Neural progenitor cell (in vitro differentiated cells): ENCODE data around the gene COX7A2L. TPM values are rescaled to one million over a fixed set of nuclear protein-coding genes. Genes with fewer than 3 reads are reported as not detected.
A peak's percentile ranks its signal among the peaks of the same experiment; 100 is the strongest.
"Not testable (repeated sequence)": the region's sequence is repeated elsewhere in the genome, so short reads cannot be mapped to it uniquely, and the experiment has no call there.

Experiments used
- DNase-seq: peaks from one replicate; pipeline ENCODE4 v3.0.0-alpha.2; 2016; ENCODE audit warnings: low spot score
- H2AFZ ChIP-seq: fragments of 200-600 bp; sonication (generic); replicated peaks from 2 replicates; pipeline ENCODE4 v1.6.1; 2016; ENCODE audit warnings: antibody characterized with exemption
- H3F3A ChIP-seq: fragments of 200-600 bp; sonication (generic); 2 replicates; pipeline ENCODE4 v1.6.1; 2016; ENCODE audit warnings: antibody characterized with exemption, low read depth
- H3K27ac ChIP-seq: fragments of 200-600 bp; sonication (generic); 2 replicates; pipeline ENCODE4 v1.5.1; 2016; ENCODE audit warnings: mild to moderate bottlenecking
- H3K27me3 ChIP-seq: fragments of 200-600 bp; sonication (generic); 2 replicates; pipeline ENCODE4 v1.6.1; 2016; ENCODE audit warnings: mild to moderate bottlenecking, moderate library complexity
- H3K36me3 ChIP-seq: fragments of 200-600 bp; sonication (generic); 2 replicates; pipeline ENCODE4 v1.5.1; 2016
- H3K4me1 ChIP-seq: fragments of 200-600 bp; sonication (generic); 2 replicates; pipeline ENCODE4 v1.6.1; 2016; ENCODE audit warnings: mixed run types
- H3K4me2 ChIP-seq: fragments of 200-600 bp; sonication (generic); 2 replicates; pipeline ENCODE4 v1.6.1; 2016
- H3K4me3 ChIP-seq: fragments of 200-600 bp; sonication (generic); 2 replicates; pipeline ENCODE4 v1.5.1; 2016
- H3K79me2 ChIP-seq: fragments of 200-600 bp; sonication (generic); 2 replicates; pipeline ENCODE4 v1.6.1; 2016; ENCODE audit warnings: low read depth
- H3K9ac ChIP-seq: fragments of 200-600 bp; sonication (generic); 2 replicates; pipeline ENCODE4 v1.6.1; 2016
- H3K9me3 ChIP-seq: fragments of 200-600 bp; sonication (generic); 2 replicates; pipeline ENCODE4 v1.5.1; 2016; ENCODE audit warnings: low read depth
- H4K20me1 ChIP-seq: fragments of 200-600 bp; sonication (generic); 2 replicates; pipeline ENCODE4 v1.6.1; 2016; ENCODE audit warnings: low read depth
- H3K27ac Mint-ChIP-seq: 3 replicates; pipeline ENCODE4 v1.8.0; 2021; ENCODE audit warnings: mixed read lengths
- H3K27me3 Mint-ChIP-seq: 2 replicates; pipeline ENCODE4 v1.8.0; 2022; ENCODE audit warnings: low read depth, mild to moderate bottlenecking, inconsistent platforms, moderate library complexity, mixed read lengths; ENCODE audit not compliant: insufficient read depth
- H3K36me3 Mint-ChIP-seq: 3 replicates; pipeline ENCODE4 v1.8.0; 2021; ENCODE audit warnings: mixed read lengths
- H3K4me1 Mint-ChIP-seq: 3 replicates; pipeline ENCODE4 v1.8.0; 2021; ENCODE audit warnings: mixed read lengths
- H3K4me3 Mint-ChIP-seq: 3 replicates; pipeline ENCODE4 v1.8.0; 2021; ENCODE audit warnings: mild to moderate bottlenecking, moderate library complexity, mixed read lengths
- H3K9me3 Mint-ChIP-seq: 3 replicates; pipeline ENCODE4 v1.8.0; 2020; ENCODE audit warnings: mixed read lengths
- CTCF ChIP-seq: fragments of 200-600 bp; sonication (generic); IDR thresholded peaks from 2 replicates; pipeline ENCODE4 v1.5.1; 2017; ENCODE audit warnings: antibody characterized with exemption, mild to moderate bottlenecking
- EZH2 ChIP-seq: fragments of 200-600 bp; sonication (generic); IDR thresholded peaks from 2 replicates; pipeline ENCODE4 v1.6.1; 2017; ENCODE audit warnings: antibody characterized with exemption, mild to moderate bottlenecking, moderate library complexity
- EZH2phosphoT487 ChIP-seq: fragments of 200-600 bp; sonication (generic); IDR thresholded peaks from 2 replicates; pipeline ENCODE4 v1.6.1; 2017; ENCODE audit warnings: antibody characterized with exemption
- total RNA-seq: library from RNA; depleted of rRNA; stranded (reverse); fragments of >200 nt; gene quantifications from 2 replicates; pipeline ENCODE4 v1.2.3, GENCODE V29; 2015; ENCODE audit warnings: low replicate concordance

The COX7A2L gene
- total RNA-seq, 1 donor from 2014 or later: 292 TPM

- H2AFZ ChIP-seq: no peak overlapping the region
- no peak overlapping the region for H3K9ac ChIP-seq
- no peak overlapping the region for H3K4me3 ChIP-seq
- H4K20me1 ChIP-seq: peaks cover 8% of the 10 kb centered on the region
- Mint-ChIP-seq H3K27ac (peak overlapping the region; percentile 55), H3K4me1 (peaks cover 19% of the 10 kb centered on the region), H3K4me3 (no peak overlapping the region), H3K9me3 (peaks cover 2% of the 10 kb centered on the region), H3K27me3 (peaks cover 5% of the 10 kb centered on the region), H3K36me3 (peaks cover 57% of the 10 kb centered on the region)
- H3K27ac ChIP-seq: peak overlapping the region; percentile 40
- H3K27me3 ChIP-seq: no peaks in the 10 kb centered on the region
- H3K4me2 ChIP-seq: peak overlapping the region; percentile 40
- peak; percentile 71 for DNase-seq
- peaks cover 10% of the 10 kb centered on the region for H3K4me1 ChIP-seq
- TF ChIP-seq EZH2phosphoT487 (no peak), EZH2 (no peak), CTCF (no peak)
- peaks cover 6% of the 10 kb centered on the region for H3F3A ChIP-seq
- no peaks in the 10 kb centered on the region for H3K9me3 ChIP-seq
- H3K79me2 ChIP-seq: no peaks in the 10 kb centered on the region
- no peaks in the 10 kb centered on the region for H3K36me3 ChIP-seq
Measured at GRCh38 chr2:42336361-42336965, 24.6 kb downstream of the COX7A2L start.

GRCh38 chr2:42335514-42336104 is 25.4 kb downstream of the COX7A2L start:
- peak overlapping the region; percentile 40 for H3K4me2 ChIP-seq
- H4K20me1 ChIP-seq: peaks cover 8% of the 10 kb centered on the region
- no peaks in the 10 kb centered on the region for H3K9me3 ChIP-seq
- no peaks in the 10 kb centered on the region for H3K36me3 ChIP-seq
- H3K36me3 Mint-ChIP-seq: peaks cover 57% of the 10 kb centered on the region
- H3K9me3 Mint-ChIP-seq: peaks cover 2% of the 10 kb centered on the region
- H3K27me3 Mint-ChIP-seq: peaks cover 5% of the 10 kb centered on the region
- H3K4me1 Mint-ChIP-seq: peaks cover 19% of the 10 kb centered on the region
- H3F3A ChIP-seq: peaks cover 6% of the 10 kb centered on the region
- no peak overlapping the region for H3K9ac ChIP-seq
- no peak overlapping the region for H3K27ac ChIP-seq
- no peak overlapping the region for H3K4me3 Mint-ChIP-seq
- DNase-seq: no peak
- H3K4me1 ChIP-seq: peaks cover 10% of the 10 kb centered on the region
- no peaks in the 10 kb centered on the region for H3K79me2 ChIP-seq
- H2AFZ ChIP-seq: no peak overlapping the region
- no peak overlapping the region for H3K27ac Mint-ChIP-seq
- no peaks in the 10 kb centered on the region for H3K27me3 ChIP-seq
- TF ChIP-seq EZH2 (no peak), EZH2phosphoT487 (no peak), CTCF (no peak)
- no peak overlapping the region for H3K4me3 ChIP-seq

GRCh38 chr2:42334865-42335264 is 26.2 kb downstream of the COX7A2L start:
- H3K79me2 ChIP-seq, H3K9me3 ChIP-seq, H3K27ac ChIP-seq, H3K27me3 Mint-ChIP-seq, H2AFZ ChIP-seq, H4K20me1 ChIP-seq, H3K27me3 ChIP-seq, H3K4me3 Mint-ChIP-seq, H3F3A ChIP-seq, H3K9ac ChIP-seq, H3K36me3 ChIP-seq, H3K4me1 ChIP-seq, H3K4me3 ChIP-seq, DNase-seq, H3K27ac Mint-ChIP-seq, H3K4me2 ChIP-seq, H3K9me3 Mint-ChIP-seq: not testable (repeated sequence)
- H3K4me1 Mint-ChIP-seq: peaks cover 18% of the 10 kb centered on the region
- peaks cover 50% of the 10 kb centered on the region for H3K36me3 Mint-ChIP-seq

- peaks cover 2% of the 10 kb centered on the region for H3K27me3 Mint-ChIP-seq
- peaks cover 16% of the 10 kb centered on the region for H3K4me1 Mint-ChIP-seq
- H3K4me3 ChIP-seq: no peak overlapping the region
- H3K79me2 ChIP-seq: no peaks in the 10 kb centered on the region
- peaks cover 6% of the 10 kb centered on the region for H3F3A ChIP-seq
- H3K36me3 Mint-ChIP-seq: peaks cover 47% of the 10 kb centered on the region
- DNase-seq: no peak
- H3K9ac ChIP-seq: no peak overlapping the region
- no peak overlapping the region for H3K27ac ChIP-seq
- no peak overlapping the region for H2AFZ ChIP-seq
- no peaks in the 10 kb centered on the region for H3K36me3 ChIP-seq
- H3K4me1 ChIP-seq: peaks cover 10% of the 10 kb centered on the region
- no peaks in the 10 kb centered on the region for H3K27me3 ChIP-seq
- H3K4me3 Mint-ChIP-seq: no peak overlapping the region
- H3K9me3 ChIP-seq: no peaks in the 10 kb centered on the region
- H3K9me3 Mint-ChIP-seq: peaks cover 2% of the 10 kb centered on the region
- H3K4me2 ChIP-seq: no peak overlapping the region
- TF ChIP-seq EZH2phosphoT487: no peak
- no peak for TF ChIP-seq CTCF
- no peak for TF ChIP-seq EZH2
- peaks cover 8% of the 10 kb centered on the region for H4K20me1 ChIP-seq
- no peak overlapping the region for H3K27ac Mint-ChIP-seq
Measured at GRCh38 chr2:42334220-42334619, 26.8 kb downstream of the COX7A2L start.
